Glomerular visceral epithelial cell (primary cell): Measurements from ENCODE around the gene ALDH3B1.

Source experiments
- DNase-seq: peaks from one replicate; pipeline ENCODE4 v3.0.0-alpha.2; 2016; ENCODE audit errors: extremely low spot score

ALDH3B1 gene

DNA sequence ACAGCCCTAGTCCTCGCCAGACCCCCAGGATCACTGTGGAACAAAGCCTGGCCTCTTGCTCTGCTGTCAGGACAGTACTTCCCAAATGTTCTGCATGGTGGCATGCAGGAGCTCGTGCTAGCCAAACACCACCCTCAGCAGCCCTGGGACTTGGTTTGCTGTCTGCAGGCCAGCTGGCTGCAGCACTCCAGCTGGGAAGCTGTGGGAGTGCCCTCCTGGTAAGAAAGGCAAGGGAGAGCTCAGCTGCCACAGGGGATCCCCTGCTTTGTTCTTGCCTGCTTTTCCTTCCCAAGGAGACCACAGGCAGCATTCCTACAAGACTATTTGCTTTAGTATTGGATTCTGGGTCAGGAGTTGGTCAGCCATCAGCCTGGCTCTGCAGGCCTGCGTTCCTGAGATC is 56.6 kb downstream of the ALDH3B1 start:
- no peak for DNase-seq

GRCh38 chr11:68067991-68068390 is 57.9 kb downstream of the ALDH3B1 start:
- no peak for DNase-seq

- no peak for DNase-seq
These were observed 61.3 kb downstream of the ALDH3B1 start for GRCh38 chr11:68071281-68072048.

- DNase-seq: no peak
These were observed 64.6 kb downstream of the ALDH3B1 start for GRCh38 chr11:68074584-68075352.

DNA sequence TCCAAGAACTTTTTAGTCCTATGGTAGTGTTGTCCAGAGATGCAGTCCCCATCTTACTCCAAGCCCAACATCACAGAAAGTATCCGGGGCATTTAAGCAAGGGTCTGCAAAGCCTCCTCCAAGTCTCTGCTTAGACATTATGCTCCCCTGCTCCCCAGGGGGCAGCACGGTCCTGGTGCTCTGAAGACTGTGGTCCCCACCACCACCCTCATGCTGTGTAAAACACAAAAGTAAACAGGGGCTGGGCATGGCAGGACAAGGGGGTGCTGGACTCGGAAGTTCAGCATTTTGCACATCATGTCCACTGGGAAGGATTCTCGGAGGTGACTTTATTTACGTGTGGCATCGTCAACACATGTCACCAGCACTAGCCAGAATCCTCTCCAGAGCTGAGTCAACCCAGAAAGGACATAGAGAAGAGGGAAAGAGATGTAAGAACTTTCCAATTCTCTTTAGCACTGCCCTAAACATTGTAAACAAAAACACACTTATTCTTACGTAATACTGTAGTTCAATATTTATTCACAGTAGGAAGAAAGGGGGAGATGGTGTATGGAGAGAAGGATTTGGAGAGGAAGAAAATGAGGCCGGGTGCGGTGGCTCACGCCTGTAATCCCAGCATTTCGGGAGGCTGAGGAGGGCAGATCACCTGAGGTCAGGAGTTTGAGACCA is 66.4 kb downstream of the ALDH3B1 start:
- no peak for DNase-seq

GRCh38 chr11:68077617-68078582 is 67.8 kb downstream of the ALDH3B1 start:
- no peak for DNase-seq
